Thymus (tissue), 11 donors: ENCODE results near the gene ADCY10. TPM values are rescaled to one million over a fixed set of nuclear protein-coding genes. Genes with fewer than 3 reads are reported as not detected.
"Not testable (repeated sequence)": the region's sequence is repeated elsewhere in the genome, so short reads cannot be mapped to it uniquely, and the experiment has no call there.

Experiments used
- DNase-seq, 9 donors: peaks; one replicate each; pipeline ENCODE4 v3.0.0-alpha.2; 2013; ENCODE audit warnings: low spot score in 9 of 9, low read depth in 6 of 9, missing footprints in 1 of 9
- H3K27ac ChIP-seq, 2 donors: one replicate each; pipeline ENCODE4 v1.5.1; 2013; ENCODE audit warnings: control low read depth in 1 of 2, low read depth in 1 of 2, low read length in 1 of 2, mild to moderate bottlenecking in 1 of 2, moderate library complexity in 1 of 2
- H3K27me3 ChIP-seq, 2 donors: one replicate each; pipeline ENCODE4 v1.5.1; 2013; ENCODE audit warnings: low read length in 1 of 2; ENCODE audit not compliant: control insufficient read depth in 2 of 2, insufficient read depth in 1 of 2
- H3K36me3 ChIP-seq, 2 donors: one replicate each; pipeline ENCODE4 v1.5.1; 2013; ENCODE audit warnings: low read length in 1 of 2, mild to moderate bottlenecking in 1 of 2, moderate library complexity in 1 of 2; ENCODE audit not compliant: control insufficient read depth in 2 of 2, insufficient read depth in 2 of 2
- H3K4me1 ChIP-seq, 2 donors: one replicate each; pipeline ENCODE4 v1.5.1; 2013; ENCODE audit warnings: low read length in 2 of 2; ENCODE audit not compliant: control insufficient read depth in 2 of 2, insufficient read depth in 2 of 2
- H3K4me3 ChIP-seq, 2 donors: one replicate each; pipeline ENCODE4 v1.5.1; 2013; ENCODE audit warnings: low read length in 2 of 2, control low read depth in 1 of 2, mild to moderate bottlenecking in 1 of 2
- H3K9me3 ChIP-seq, 2 donors: one replicate each; pipeline ENCODE4 v1.5.1; 2013; ENCODE audit warnings: low read length in 1 of 2, mild to moderate bottlenecking in 1 of 2; ENCODE audit not compliant: control insufficient read depth in 2 of 2, insufficient read depth in 1 of 2
- WGBS: extraction: QIAGEN DNeasy Blood & Tissue Kit; methylation state at CpG from one replicate; pipeline ENCODE4 v1.1.7; 2013; 5-methylcytosine and 5-hydroxymethylcytosine counted together
- polyA plus RNA-seq: library from polyadenylated mRNA; stranded (reverse); fragments of 200-250 nt; gene quantifications from one replicate; pipeline ENCODE4 v1.2.3, GENCODE V29; 2013
- total RNA-seq: library from RNA; stranded (reverse); fragments of 120-200 nt; gene quantifications from one replicate; pipeline ENCODE4 v1.2.4, GENCODE V29; 2013
- donor health status: healthy.

The ADCY10 gene
- total and polyA plus RNA-seq, 2 donors, result 0.09 to 0.30 TPM

GRCh38 chr1:167854184-167854583 is 59.8 kb downstream of the ADCY10 start:
- H3K27ac ChIP-seq, result no peak overlapping the region
- H3K4me1 ChIP-seq, result no peaks in the 10 kb centered on the region
- H3K4me3 ChIP-seq, result no peak overlapping the region
- DNase-seq, result no peak
- H3K9me3 ChIP-seq, result no peaks in the 10 kb centered on the region
- H3K27me3 ChIP-seq, result no peaks in the 10 kb centered on the region
- H3K36me3 ChIP-seq, result no peaks in the 10 kb centered on the region
- 94% methylated on average over 5 of the region's 5 CpGs for WGBS

GRCh38 chr1:167849666-167850065 is 64.3 kb downstream of the ADCY10 start:
- Histone ChIP-seq H3K27me3 (no peaks in the 10 kb centered on the region), H3K4me1 (no peaks in the 10 kb centered on the region), H3K27ac (no peak overlapping the region), H3K9me3 (no peaks in the 10 kb centered on the region), H3K4me3 (no peak overlapping the region), H3K36me3 (no peaks in the 10 kb centered on the region)
- 98% methylated on average over 7 of the region's 7 CpGs for WGBS
- DNase-seq, result no peak

- H3K4me1 ChIP-seq, result no peaks in the 10 kb centered on the region
- no peak overlapping the region for H3K4me3 ChIP-seq
- no peaks in the 10 kb centered on the region for H3K36me3 ChIP-seq
- no peaks in the 10 kb centered on the region for H3K9me3 ChIP-seq
- 98% methylated on average over 5 of the region's 5 CpGs for WGBS
- H3K27me3 ChIP-seq, result no peaks in the 10 kb centered on the region
- H3K27ac ChIP-seq, result no peak overlapping the region
- no peak for DNase-seq
Measured at GRCh38 chr1:167842872-167843271, 71.1 kb downstream of the ADCY10 start.

GRCh38 chr1:167841530-167841929 is 72.4 kb downstream of the ADCY10 start:
- Histone ChIP-seq H3K4me3 (no peak overlapping the region), H3K9me3 (no peaks in the 10 kb centered on the region), H3K36me3 (no peaks in the 10 kb centered on the region), H3K27ac (no peak overlapping the region), H3K27me3 (no peaks in the 10 kb centered on the region), H3K4me1 (no peaks in the 10 kb centered on the region)
- 98% methylated on average over 3 of the region's 3 CpGs for WGBS
- DNase-seq, result no peak

GRCh38 chr1:167839009-167839408 is 74.9 kb downstream of the ADCY10 start:
- H3K27ac ChIP-seq, result no peak overlapping the region
- no peak for DNase-seq
- 98% methylated on average over 2 of the region's 2 CpGs for WGBS
- H3K9me3 ChIP-seq, result no peaks in the 10 kb centered on the region
- no peak overlapping the region for H3K4me3 ChIP-seq
- H3K4me1 ChIP-seq, result no peaks in the 10 kb centered on the region
- H3K27me3 ChIP-seq, result no peaks in the 10 kb centered on the region
- no peaks in the 10 kb centered on the region for H3K36me3 ChIP-seq

- 30% methylated on average over 2 of the region's 2 CpGs for WGBS
- Histone ChIP-seq H3K9me3 (no peaks in the 10 kb centered on the region), H3K4me1 (peaks cover 0 to 3% of the 10 kb centered on the region in 2 donors), H3K36me3 (no peaks in the 10 kb centered on the region), H3K4me3 (no peak overlapping the region), H3K27ac (no peak overlapping the region), H3K27me3 (no peaks in the 10 kb centered on the region)
- DNase-seq, result no peak
Measured at GRCh38 chr1:167837326-167837725, 76.6 kb downstream of the ADCY10 start.

GRCh38 chr1:167836197-167836596 is 77.7 kb downstream of the ADCY10 start:
- Histone ChIP-seq H3K27ac (no peak overlapping the region), H3K4me3 (no peak overlapping the region), H3K9me3 (no peaks in the 10 kb centered on the region), H3K27me3 (no peaks in the 10 kb centered on the region), H3K36me3 (no peaks in the 10 kb centered on the region), H3K4me1 (peaks cover 0 to 3% of the 10 kb centered on the region in 2 donors)
- DNase-seq, result no peak
- 72% methylated on average over 4 of the region's 4 CpGs for WGBS

- Histone ChIP-seq H3K4me1 (peaks cover 0 to 3% of the 10 kb centered on the region in 2 donors), H3K36me3 (no peaks in the 10 kb centered on the region), H3K27me3 (no peaks in the 10 kb centered on the region), H3K4me3 (no peak overlapping the region), H3K27ac (no peak overlapping the region), H3K9me3 (no peaks in the 10 kb centered on the region)
- no peak for DNase-seq
Measured at GRCh38 chr1:167833904-167834303, 80.0 kb downstream of the ADCY10 start.

GRCh38 chr1:167832693-167833092 is 81.2 kb downstream of the ADCY10 start:
- Histone ChIP-seq H3K36me3 (no peaks in the 10 kb centered on the region), H3K27ac (no peak overlapping the region), H3K4me1 (peaks cover 0 to 3% of the 10 kb centered on the region in 2 donors), H3K9me3 (no peaks in the 10 kb centered on the region), H3K4me3 (no peak overlapping the region), H3K27me3 (no peaks in the 10 kb centered on the region)
- WGBS, result 97% methylated on average over 5 of the region's 5 CpGs
- DNase-seq, result no peak

GRCh38 chr1:167830668-167831067 is 83.3 kb downstream of the ADCY10 start:
- not testable (repeated sequence) for H3K27ac ChIP-seq, H3K9me3 ChIP-seq, H3K4me3 ChIP-seq, H3K36me3 ChIP-seq, H3K27me3 ChIP-seq, DNase-seq, H3K4me1 ChIP-seq
- WGBS, result 97% methylated on average over 5 of the region's 5 CpGs
